A549 (cell line): ENCODE results near the gene ARHGEF4. TPM values are rescaled to one million over a fixed set of nuclear protein-coding genes. Genes with fewer than 3 reads are reported as not detected.
A peak's percentile ranks its signal among the peaks of the same experiment; 100 is the strongest.

Source experiments
- ATAC-seq, 2 experiments: fragments of 200-7000 bp in 1 of 2; fragments of >200 bp in 1 of 2; cut with Nextera tagmentation in 1 of 2; cut with Tn5 transposase in 1 of 2; 3 replicates each; pipeline versions ENCODE4 v1.8.0 to v1.9.1; 2018 to 2020; ENCODE audit warnings: mild to moderate bottlenecking in 1 of 2, moderate library complexity in 1 of 2
- CTCF ChIA-PET: fragments of 300-600 bp; sonication (Branson Sonifier 250); formaldehyde crosslinking; extraction: SDS; loops from one replicate; lab custom pipeline; 2021; ENCODE audit warnings: antibody characterized with exemption, inconsistent platforms; lab: Yijun Ruan, JAX
- POLR2A ChIA-PET: fragments of 350-600 bp; formaldehyde crosslinking; extraction: SDS; loops from one replicate; lab custom pipeline; 2021; ENCODE audit warnings: antibody characterized with exemption, inconsistent platforms; lab: Yijun Ruan, JAX
- DNase-seq, 2 experiments: peaks; one replicate each; pipeline versions ENCODE4 v3.0.0 to v3.0.0-alpha.2; 2011 to 2016; ENCODE audit warnings: low read depth in 1 of 2, low spot score in 1 of 2
- FAIRE-seq: peaks from 2 replicates; lab custom pipeline; 2011; peaks lifted over from hg19 to GRCh38; lab: Jason Lieb, UNC
- H3K27ac ChIP-seq, 2 experiments: fragments of >200 bp; sonication (Bioruptor Twin); formaldehyde crosslinking; 3 replicates each; pipeline ENCODE4 v1.5.1; 2016 to 2017
- H3K4me1 ChIP-seq: fragments of >200 bp; sonication (Bioruptor Twin); formaldehyde crosslinking; 3 replicates; pipeline ENCODE4 v1.6.1; 2016
- H3K4me2 ChIP-seq: fragments of >200 bp; sonication (Bioruptor Twin); formaldehyde crosslinking; 3 replicates; pipeline ENCODE4 v1.6.1; 2016
- H3K4me3 ChIP-seq: fragments of >200 bp; sonication (Bioruptor Twin); formaldehyde crosslinking; 3 replicates; pipeline ENCODE4 v1.5.1; 2016
- H3K9me3 ChIP-seq: fragments of >200 bp; sonication (Bioruptor Twin); formaldehyde crosslinking; 3 replicates; pipeline ENCODE4 v1.6.1; 2016
- BHLHE40 ChIP-seq: IDR thresholded peaks from 2 replicates; pipeline ENCODE4 v1.6.1; 2012; ENCODE audit warnings: low read depth, low read length, inconsistent platforms
- CBX2 ChIP-seq: fragments of 200-600 bp; sonication (generic); IDR thresholded peaks from 2 replicates; pipeline ENCODE4 v1.6.1; 2016; ENCODE audit warnings: low read depth, mild to moderate bottlenecking, borderline replicate concordance
- CEBPB ChIP-seq, 2 experiments: fragments of >200 bp in 1 of 2; sonication (Bioruptor Twin) in 1 of 2; formaldehyde crosslinking in 1 of 2; IDR thresholded peaks; 2 replicates each; pipeline ENCODE4 v1.6.1; 2012 to 2016
- CHD4 ChIP-seq: fragments of 200-600 bp; sonication (generic); IDR thresholded peaks from 2 replicates; pipeline ENCODE4 v1.6.1; 2016; ENCODE audit warnings: antibody characterized with exemption, mild to moderate bottlenecking, borderline replicate concordance
- E2F6 ChIP-seq: IDR thresholded peaks from 2 replicates; pipeline ENCODE4 v1.6.1; 2012; ENCODE audit warnings: low read depth, borderline replicate concordance
- EHF ChIP-seq: fragments of 250-450 bp; sonication (Bioruptor Pico); IDR thresholded peaks from 2 replicates; pipeline ENCODE4 v1.5.0; 2020; ENCODE audit warnings: mild to moderate bottlenecking
- JUN ChIP-seq, 2 experiments: fragments of >200 bp; sonication (Bioruptor Twin); formaldehyde crosslinking; IDR thresholded peaks; 2 replicates in 1 of 2; 3 replicates in 1 of 2; pipeline ENCODE4 v1.6.1; 2016 to 2017
- KDM5A ChIP-seq: fragments of 200-600 bp; sonication (generic); IDR thresholded peaks from 2 replicates; pipeline ENCODE4 v1.6.1; 2016; ENCODE audit warnings: antibody characterized with exemption, mild to moderate bottlenecking
- MAZ ChIP-seq: fragments of 150-350 bp; IDR thresholded peaks from 2 replicates; pipeline ENCODE4 v1.6.1; 2014; ENCODE audit warnings: antibody characterized with exemption, low read depth, low read length, borderline replicate concordance
- MYC ChIP-seq: IDR thresholded peaks from 2 replicates; pipeline ENCODE4 v1.6.1; 2012; ENCODE audit warnings: mild to moderate bottlenecking, inconsistent platforms, low read length, improper control_type of control experiment, borderline replicate concordance
- NFE2L2 ChIP-seq: fragments of 150-350 bp; conservative IDR thresholded peaks from 2 replicates; pipeline ENCODE4 v1.6.1; 2014; ENCODE audit warnings: low read length
- NPAS2 ChIP-seq: fragments of 250-450 bp; sonication (Bioruptor Pico); IDR thresholded peaks from 2 replicates; pipeline ENCODE4 v1.8.0; 2022; ENCODE audit warnings: mild to moderate bottlenecking, moderate library complexity, borderline replicate concordance
- NR3C1 ChIP-seq: fragments of >200 bp; sonication (Bioruptor Twin); formaldehyde crosslinking; IDR thresholded peaks from 3 replicates; pipeline ENCODE4 v1.6.1; 2017
- PHF8 ChIP-seq: fragments of 200-600 bp; sonication (generic); IDR thresholded peaks from 2 replicates; pipeline ENCODE4 v1.6.1; 2016; ENCODE audit warnings: low read depth, mild to moderate bottlenecking, antibody characterized with exemption, moderate library complexity, borderline replicate concordance
- POLR2AphosphoS2 ChIP-seq: conservative IDR thresholded peaks from 2 replicates; pipeline ENCODE4 v1.6.1; 2012; ENCODE audit warnings: low read length, improper control_type of control experiment, inconsistent platforms
- RAD21 ChIP-seq, 2 experiments: fragments of >200 bp in 1 of 2; sonication (Bioruptor Twin) in 1 of 2; formaldehyde crosslinking in 1 of 2; IDR thresholded peaks in 1 of 2; conservative IDR thresholded peaks in 1 of 2; 2 replicates in 1 of 2; 3 replicates in 1 of 2; pipeline ENCODE4 v1.6.1; 2012 to 2018; ENCODE audit warnings: inconsistent platforms in 1 of 2
- RARB ChIP-seq: fragments of 250-450 bp; sonication (Bioruptor Pico); IDR thresholded peaks from 2 replicates; pipeline ENCODE4 v1.8.0; 2021; ENCODE audit warnings: mild to moderate bottlenecking, moderate library complexity
- RCOR1 ChIP-seq: fragments of 150-350 bp; IDR thresholded peaks from 2 replicates; pipeline ENCODE4 v1.6.1; 2014; ENCODE audit warnings: antibody characterized with exemption, low read length, low read depth
- TFCP2L1 ChIP-seq: fragments of 250-450 bp; sonication (Bioruptor Pico); IDR thresholded peaks from 2 replicates; pipeline ENCODE4 v1.5.0; 2021; ENCODE audit warnings: mild to moderate bottlenecking
- USF2 ChIP-seq: fragments of 450-650 bp; IDR thresholded peaks from 2 replicates; pipeline ENCODE4 v1.6.1; 2014; ENCODE audit warnings: antibody characterized with exemption
- WGBS: methylation state at CpG from one replicate; pipeline ENCODE4 v1.1.6; 2017; ENCODE audit errors: missing lambda C conversion rate; 5-methylcytosine and 5-hydroxymethylcytosine counted together
- polyA plus RNA-seq, 4 experiments: library from polyadenylated mRNA; depleted of rRNA in 3 of 4; stranded (reverse); fragments of >200 nt; fragmentation: RNase III in 1 of 4; extraction: RNeasy Plus Mini Kit Qiagen cat#74134 plus additional on column Dnase treatment in 1 of 4; gene quantifications; 2 replicates in 3 of 4; 3 replicates in 1 of 4; pipeline ENCODE4 v1.2.3, GENCODE V29; 2011 to 2017
- TF ChIP-seq, protein P1 (sequence below): IDR thresholded peaks from 2 replicates; pipeline ENCODE4 v1.6.1; 2012
- TF ChIP-seq, protein P2 (sequence below): fragments of >200 bp; sonication (Bioruptor Twin); formaldehyde crosslinking; IDR thresholded peaks from 2 replicates; pipeline ENCODE4 v1.6.1; 2016
- TF ChIP-seq, protein P3 (sequence below): fragments of >200 bp; sonication (Bioruptor Twin); formaldehyde crosslinking; IDR thresholded peaks from 3 replicates; pipeline ENCODE4 v1.6.1; 2016
- TF ChIP-seq, protein P4 (sequence below): fragments of 150-350 bp; IDR thresholded peaks from 2 replicates; pipeline ENCODE4 v1.6.1; 2014; ENCODE audit warnings: low read depth, mild to moderate bottlenecking, low read length

Gene ARHGEF4
- polyA plus RNA-seq, 2 of the 4 experiments (the other 2 are of a cell fraction): 1.00 to 2.1 TPM

- Histone ChIP-seq H3K4me2 (no peak overlapping the region), H3K9me3 (no peaks in the 10 kb centered on the region), H3K4me1 (no peaks in the 10 kb centered on the region), H3K27ac (no peak overlapping the region), H3K4me3 (no peak overlapping the region)
- 63% methylated on average over 13 of the region's 14 CpGs for WGBS
- TF ChIP-seq, protein P1, sequence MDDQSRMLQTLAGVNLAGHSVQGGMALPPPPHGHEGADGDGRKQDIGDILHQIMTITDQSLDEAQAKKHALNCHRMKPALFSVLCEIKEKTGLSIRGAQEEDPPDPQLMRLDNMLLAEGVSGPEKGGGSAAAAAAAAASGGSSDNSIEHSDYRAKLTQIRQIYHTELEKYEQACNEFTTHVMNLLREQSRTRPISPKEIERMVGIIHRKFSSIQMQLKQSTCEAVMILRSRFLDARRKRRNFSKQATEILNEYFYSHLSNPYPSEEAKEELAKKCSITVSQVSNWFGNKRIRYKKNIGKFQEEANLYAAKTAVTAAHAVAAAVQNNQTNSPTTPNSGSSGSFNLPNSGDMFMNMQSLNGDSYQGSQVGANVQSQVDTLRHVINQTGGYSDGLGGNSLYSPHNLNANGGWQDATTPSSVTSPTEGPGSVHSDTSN: no peak
- no peak for TF ChIP-seq MAZ
- POLR2A ChIA-PET: no interaction called here
- ATAC-seq: no peak; a peak in 1 of 6 replicates
- CTCF ChIA-PET: interaction anchor here (0.7 to 2.7 kb wide), 5 partner anchors 18 to 69 kb away, joined by 3 to 9 read pairs (median 6); no protein-coding TSS in a partner anchor
- DNase-seq: no peak
- FAIRE-seq: no peak
These were observed 15.1 kb downstream of the ARHGEF4 start for GRCh38 chr2:130851624-130852382.

GRCh38 chr2:130852521-130853115 lies 15.9 kb downstream of the ARHGEF4 start:
- ATAC-seq (peak; percentile 19 to 20; a peak in 1 of 6 replicates), DNase-seq (no peak), FAIRE-seq (no peak)
- Histone ChIP-seq H3K4me2 (no peak overlapping the region), H3K27ac (no peak overlapping the region), H3K9me3 (no peaks in the 10 kb centered on the region), H3K4me3 (no peak overlapping the region), H3K4me1 (no peaks in the 10 kb centered on the region)
- CTCF ChIA-PET: interaction anchor here (2.7 to 4.0 kb wide), 2 partner anchors 21 to 55 kb away, joined by 9 to 20 read pairs; no protein-coding TSS in a partner anchor
- WGBS: 73% methylated on average over 16 of the region's 18 CpGs
- POLR2A ChIA-PET: no interaction called here
- TF ChIP-seq PHF8: no peak
- TF ChIP-seq JUN (IDR thresholded peaks at IDR 0.05): no peak
- TF ChIP-seq BHLHE40: no peak
- TF ChIP-seq MYC: no peak
- TF ChIP-seq, protein P2, sequence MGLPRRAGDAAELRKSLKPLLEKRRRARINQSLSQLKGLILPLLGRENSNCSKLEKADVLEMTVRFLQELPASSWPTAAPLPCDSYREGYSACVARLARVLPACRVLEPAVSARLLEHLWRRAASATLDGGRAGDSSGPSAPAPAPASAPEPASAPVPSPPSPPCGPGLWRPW: no peak
- no peak for TF ChIP-seq CBX2
- no peak for TF ChIP-seq USF2
- TF ChIP-seq TFCP2L1 (CRISPR knock-in tag): no peak
- no peak for TF ChIP-seq NR3C1
- TF ChIP-seq, all 56 proteins: peak for 0

GRCh38 chr2:130853391-130853790 lies 16.7 kb downstream of the ARHGEF4 start:
- FAIRE-seq (no peak), DNase-seq (no peak), ATAC-seq (no peak)
- H3K4me3 ChIP-seq: no peak overlapping the region
- no peak overlapping the region for H3K4me2 ChIP-seq
- no peaks in the 10 kb centered on the region for H3K4me1 ChIP-seq
- WGBS: 65% methylated on average over 6 of the region's 8 CpGs
- no peak overlapping the region for H3K27ac ChIP-seq
- H3K9me3 ChIP-seq: no peaks in the 10 kb centered on the region
- CTCF ChIA-PET: interaction anchor here (1.9 to 4.0 kb wide), 3 partner anchors 20 to 67 kb away, joined by 5 to 20 read pairs (median 9); no protein-coding TSS in a partner anchor
- POLR2A ChIA-PET: no interaction called here
- TF ChIP-seq RARB (CRISPR knock-in tag) (no peak), TFCP2L1 (CRISPR knock-in tag) (no peak), NR3C1 (no peak), POLR2AphosphoS2 (no peak), KDM5A (no peak), CBX2 (no peak), RCOR1 (no peak), EHF (CRISPR knock-in tag) (no peak), MAZ (no peak), JUN (IDR thresholded peaks at IDR 0.05) (no peak), NPAS2 (CRISPR knock-in tag) (no peak), CHD4 (no peak), NFE2L2 (no peak), E2F6 (no peak), CEBPB (IDR thresholded peaks at IDR 0.05) (no peak), RAD21 (conservative IDR thresholded peaks at IDR 0.05 in 1 of 2, IDR thresholded peaks at IDR 0.05 in 1 of 2) (no peak)
- TF ChIP-seq, protein P3, sequence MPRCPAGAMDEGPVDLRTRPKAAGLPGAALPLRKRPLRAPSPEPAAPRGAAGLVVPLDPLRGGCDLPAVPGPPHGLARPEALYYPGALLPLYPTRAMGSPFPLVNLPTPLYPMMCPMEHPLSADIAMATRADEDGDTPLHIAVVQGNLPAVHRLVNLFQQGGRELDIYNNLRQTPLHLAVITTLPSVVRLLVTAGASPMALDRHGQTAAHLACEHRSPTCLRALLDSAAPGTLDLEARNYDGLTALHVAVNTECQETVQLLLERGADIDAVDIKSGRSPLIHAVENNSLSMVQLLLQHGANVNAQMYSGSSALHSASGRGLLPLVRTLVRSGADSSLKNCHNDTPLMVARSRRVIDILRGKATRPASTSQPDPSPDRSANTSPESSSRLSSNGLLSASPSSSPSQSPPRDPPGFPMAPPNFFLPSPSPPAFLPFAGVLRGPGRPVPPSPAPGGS: no peak
- TF ChIP-seq, protein P1: no peak
- TF ChIP-seq, protein P4, sequence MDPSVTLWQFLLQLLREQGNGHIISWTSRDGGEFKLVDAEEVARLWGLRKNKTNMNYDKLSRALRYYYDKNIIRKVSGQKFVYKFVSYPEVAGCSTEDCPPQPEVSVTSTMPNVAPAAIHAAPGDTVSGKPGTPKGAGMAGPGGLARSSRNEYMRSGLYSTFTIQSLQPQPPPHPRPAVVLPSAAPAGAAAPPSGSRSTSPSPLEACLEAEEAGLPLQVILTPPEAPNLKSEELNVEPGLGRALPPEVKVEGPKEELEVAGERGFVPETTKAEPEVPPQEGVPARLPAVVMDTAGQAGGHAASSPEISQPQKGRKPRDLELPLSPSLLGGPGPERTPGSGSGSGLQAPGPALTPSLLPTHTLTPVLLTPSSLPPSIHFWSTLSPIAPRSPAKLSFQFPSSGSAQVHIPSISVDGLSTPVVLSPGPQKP: no peak
